ENCODE data around the gene RCAN1.

GRCh38 chr21:34640858-34641257, 25.9 kb upstream of the RCAN1 start:
- TF ChIP-seq CTCF (IDR thresholded peaks at IDR 0.05) (no peak), POLR2A (IDR thresholded peaks at IDR 0.05) (no peak)

All from testis (tissue), 2 donors.